Smooth muscle cell (in vitro differentiated cells): ENCODE data around the gene TSEN15. TPM values are rescaled to one million over a fixed set of nuclear protein-coding genes. Genes with fewer than 3 reads are reported as not detected.

Experiments
- DNase-seq: peaks from one replicate; lab custom pipeline; 2025; ENCODE audit not compliant: unreplicated experiment; lab: John Stamatoyannopoulos, UW
- H2AFZ ChIP-seq: fragments of 200-600 bp; sonication (generic); 2 replicates; pipeline ENCODE4 v1.6.0; 2016; ENCODE audit warnings: antibody characterized with exemption, low read depth, mild to moderate bottlenecking
- H3F3A ChIP-seq: fragments of 200-600 bp; sonication (generic); 2 replicates; pipeline ENCODE4 v1.6.0; 2017; ENCODE audit warnings: antibody characterized with exemption, low read depth
- H3K27ac ChIP-seq: fragments of 200-600 bp; sonication (generic); 2 replicates; pipeline ENCODE4 v1.5.1; 2016; ENCODE audit warnings: low read depth, mild to moderate bottlenecking
- H3K27me3 ChIP-seq: fragments of 200-600 bp; sonication (generic); 2 replicates; pipeline ENCODE4 v1.6.1; 2016; ENCODE audit warnings: low read depth, mild to moderate bottlenecking
- H3K36me3 ChIP-seq: fragments of 200-600 bp; sonication (generic); 2 replicates; pipeline ENCODE4 v1.5.1; 2016; ENCODE audit warnings: low read depth
- H3K4me1 ChIP-seq: fragments of 200-600 bp; sonication (generic); 2 replicates; pipeline ENCODE4 v1.5.1; 2016; ENCODE audit warnings: low read depth
- H3K4me2 ChIP-seq: fragments of 200-600 bp; sonication (generic); 2 replicates; pipeline ENCODE4 v1.6.0; 2016; ENCODE audit warnings: mild to moderate bottlenecking
- H3K4me3 ChIP-seq: fragments of 200-600 bp; sonication (generic); 2 replicates; pipeline ENCODE4 v1.5.1; 2016; ENCODE audit warnings: mild to moderate bottlenecking
- H3K79me2 ChIP-seq: fragments of 200-600 bp; sonication (generic); 2 replicates; pipeline ENCODE4 v1.6.0; 2016; ENCODE audit warnings: low read depth, mild to moderate bottlenecking
- H3K9ac ChIP-seq: fragments of 200-600 bp; sonication (generic); 2 replicates; pipeline ENCODE4 v1.6.0; 2016; ENCODE audit warnings: low read depth
- H3K9me3 ChIP-seq: fragments of 200-600 bp; sonication (generic); replicated peaks from 2 replicates; pipeline ENCODE4 v1.5.1; 2016; ENCODE audit warnings: low read depth
- H4K20me1 ChIP-seq: fragments of 200-600 bp; sonication (generic); 2 replicates; pipeline ENCODE4 v1.6.0; 2016; ENCODE audit warnings: low read depth
- CTCF ChIP-seq: fragments of 200-600 bp; sonication (generic); IDR thresholded peaks from 2 replicates; pipeline ENCODE4 v1.5.1; 2017; ENCODE audit warnings: borderline replicate concordance, mild to moderate bottlenecking, antibody characterized with exemption; ENCODE audit not compliant: insufficient read depth, poor library complexity, severe bottlenecking
- WGBS: methylation state at CpG from one replicate; pipeline ENCODE4 v1.1.7; 2016; ENCODE audit warnings: low lambda C conversion rate; 5-methylcytosine and 5-hydroxymethylcytosine counted together
- polyA plus RNA-seq: library from polyadenylated mRNA; unstranded; fragments of >200 nt; fragmentation: Nextera tagmentation; extraction: Ambion mirVana; gene quantifications from 2 replicates; pipeline ENCODE4 v1.2.1, GENCODE V29; 2016
- total RNA-seq: library from RNA; depleted of rRNA; stranded (reverse); fragments of >200 nt; gene quantifications from 2 replicates; pipeline ENCODE4 v1.2.3, GENCODE V29; 2014

Gene TSEN15
- total and polyA plus RNA-seq, 2 experiments from 2014 or later = 35.6 to 82.0 TPM

- no peaks in the 10 kb centered on the region for H3K36me3 ChIP-seq
- no peaks in the 10 kb centered on the region for H3K79me2 ChIP-seq
- no peaks in the 10 kb centered on the region for H3F3A ChIP-seq
- H2AFZ ChIP-seq = no peak overlapping the region
- no peaks in the 10 kb centered on the region for H4K20me1 ChIP-seq
- DNase-seq = no peak
- WGBS = 57% methylated on average over 4 of the region's 4 CpGs
- no peak overlapping the region for H3K4me2 ChIP-seq
- no peaks in the 10 kb centered on the region for H3K9me3 ChIP-seq
- no peaks in the 10 kb centered on the region for H3K4me1 ChIP-seq
- H3K4me3 ChIP-seq = no peak overlapping the region
- H3K27me3 ChIP-seq = no peaks in the 10 kb centered on the region
- H3K27ac ChIP-seq = no peak overlapping the region
- TF ChIP-seq CTCF = peak; percentile 84
- H3K9ac ChIP-seq = no peak overlapping the region
Measured at GRCh38 chr1:184075055-184076029, 23.8 kb downstream of the TSEN15 start.

GRCh38 chr1:184078564-184079249 lies 27.2 kb downstream of the TSEN15 start:
- Histone ChIP-seq H3K9me3 (no peaks in the 10 kb centered on the region), H3K9ac (no peak overlapping the region), H3F3A (no peaks in the 10 kb centered on the region), H3K79me2 (no peaks in the 10 kb centered on the region), H3K4me2 (no peak overlapping the region), H3K27me3 (no peaks in the 10 kb centered on the region), H3K4me1 (no peaks in the 10 kb centered on the region), H4K20me1 (no peaks in the 10 kb centered on the region), H3K4me3 (no peak overlapping the region), H3K27ac (no peak overlapping the region), H3K36me3 (no peaks in the 10 kb centered on the region), H2AFZ (no peak overlapping the region)
- WGBS = 65% methylated on average over 2 of the region's 2 CpGs
- TF ChIP-seq CTCF = no peak
- no peak for DNase-seq

- Histone ChIP-seq H3K36me3 (no peaks in the 10 kb centered on the region), H3K27ac (no peak overlapping the region), H2AFZ (no peak overlapping the region), H3K4me3 (no peak overlapping the region), H3K9ac (no peak overlapping the region), H3K27me3 (no peaks in the 10 kb centered on the region), H3K4me1 (no peaks in the 10 kb centered on the region), H3F3A (no peaks in the 10 kb centered on the region), H3K9me3 (no peaks in the 10 kb centered on the region), H3K79me2 (no peaks in the 10 kb centered on the region), H4K20me1 (no peaks in the 10 kb centered on the region), H3K4me2 (no peak overlapping the region)
- no peak for DNase-seq
- no peak for TF ChIP-seq CTCF
Measured at GRCh38 chr1:184080309-184080708, 28.8 kb downstream of the TSEN15 start.
